Measurements from ENCODE around the gene GYS2.
A peak's percentile ranks its signal among the peaks of the same experiment; 100 is the strongest.

Gene GYS2

DNA sequence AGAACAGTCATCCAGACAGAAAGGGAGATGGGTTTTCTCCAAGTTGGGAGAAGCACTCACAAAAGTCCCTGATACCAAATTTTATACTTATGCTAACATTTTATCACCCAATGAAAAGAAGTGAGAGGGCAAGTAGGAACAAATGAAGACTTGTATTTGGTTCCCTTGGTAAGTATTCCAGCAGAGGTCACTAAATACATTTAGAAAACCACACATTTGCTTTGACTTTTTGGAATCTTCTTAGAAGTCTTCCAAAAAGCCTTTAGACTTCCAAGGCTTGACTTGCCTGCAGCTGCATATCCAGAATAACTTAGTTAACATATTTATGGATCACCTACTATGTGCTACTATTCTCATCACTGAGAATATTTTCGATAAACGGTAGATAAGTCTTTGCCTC is 3.1 kb upstream of the GYS2 start:
- TF ChIP-seq ESRRG (CRISPR knock-in tag; IDR thresholded peaks at IDR 0.05) (no peak), ZNF8 (CRISPR knock-in tag; IDR thresholded peaks at IDR 0.05) (no peak), BACH2 (CRISPR knock-in tag; IDR thresholded peaks at IDR 0.05; ENCODE audit: borderline replicate concordance) (no peak), ZFP30 (CRISPR knock-in tag; IDR thresholded peaks at IDR 0.05) (no peak), ZFP3 (CRISPR knock-in tag; IDR thresholded peaks at IDR 0.05) (no peak), TCF4 (CRISPR knock-in tag; IDR thresholded peaks at IDR 0.05; ENCODE audit: borderline replicate concordance) (no peak), ZC3H10 (CRISPR knock-in tag; IDR thresholded peaks at IDR 0.05) (no peak), GLIS3 (CRISPR knock-in tag; IDR thresholded peaks at IDR 0.05) (no peak), PPARA (CRISPR knock-in tag; IDR thresholded peaks at IDR 0.05; ENCODE audit: borderline replicate concordance) (no peak), OSR1 (CRISPR knock-in tag; IDR thresholded peaks at IDR 0.05) (no peak), TOX (CRISPR knock-in tag; IDR thresholded peaks at IDR 0.05; ENCODE audit: borderline replicate concordance) (no peak), CSDC2 (CRISPR knock-in tag; IDR thresholded peaks at IDR 0.05) (no peak), ARNTL (CRISPR knock-in tag; IDR thresholded peaks at IDR 0.05; ENCODE audit: borderline replicate concordance, low read depth) (no peak), ISL1 (CRISPR knock-in tag; IDR thresholded peaks at IDR 0.05) (no peak), SNAI2 (CRISPR knock-in tag; IDR thresholded peaks at IDR 0.05) (no peak), RARB (CRISPR knock-in tag; IDR thresholded peaks at IDR 0.05) (no peak), ZNF565 (CRISPR knock-in tag; conservative IDR thresholded peaks at IDR 0.05; ENCODE audit: low read depth) (no peak)
- TF ChIP-seq, protein P1, sequence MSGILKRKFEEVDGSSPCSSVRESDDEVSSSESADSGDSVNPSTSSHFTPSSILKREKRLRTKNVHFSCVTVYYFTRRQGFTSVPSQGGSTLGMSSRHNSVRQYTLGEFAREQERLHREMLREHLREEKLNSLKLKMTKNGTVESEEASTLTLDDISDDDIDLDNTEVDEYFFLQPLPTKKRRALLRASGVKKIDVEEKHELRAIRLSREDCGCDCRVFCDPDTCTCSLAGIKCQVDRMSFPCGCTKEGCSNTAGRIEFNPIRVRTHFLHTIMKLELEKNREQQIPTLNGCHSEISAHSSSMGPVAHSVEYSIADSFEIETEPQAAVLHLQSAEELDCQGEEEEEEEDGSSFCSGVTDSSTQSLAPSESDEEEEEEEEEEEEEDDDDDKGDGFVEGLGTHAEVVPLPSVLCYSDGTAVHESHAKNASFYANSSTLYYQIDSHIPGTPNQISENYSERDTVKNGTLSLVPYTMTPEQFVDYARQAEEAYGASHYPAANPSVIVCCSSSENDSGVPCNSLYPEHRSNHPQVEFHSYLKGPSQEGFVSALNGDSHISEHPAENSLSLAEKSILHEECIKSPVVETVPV (CRISPR knock-in tag; IDR thresholded peaks at IDR 0.05) = no peak
- TF ChIP-seq, protein P2, sequence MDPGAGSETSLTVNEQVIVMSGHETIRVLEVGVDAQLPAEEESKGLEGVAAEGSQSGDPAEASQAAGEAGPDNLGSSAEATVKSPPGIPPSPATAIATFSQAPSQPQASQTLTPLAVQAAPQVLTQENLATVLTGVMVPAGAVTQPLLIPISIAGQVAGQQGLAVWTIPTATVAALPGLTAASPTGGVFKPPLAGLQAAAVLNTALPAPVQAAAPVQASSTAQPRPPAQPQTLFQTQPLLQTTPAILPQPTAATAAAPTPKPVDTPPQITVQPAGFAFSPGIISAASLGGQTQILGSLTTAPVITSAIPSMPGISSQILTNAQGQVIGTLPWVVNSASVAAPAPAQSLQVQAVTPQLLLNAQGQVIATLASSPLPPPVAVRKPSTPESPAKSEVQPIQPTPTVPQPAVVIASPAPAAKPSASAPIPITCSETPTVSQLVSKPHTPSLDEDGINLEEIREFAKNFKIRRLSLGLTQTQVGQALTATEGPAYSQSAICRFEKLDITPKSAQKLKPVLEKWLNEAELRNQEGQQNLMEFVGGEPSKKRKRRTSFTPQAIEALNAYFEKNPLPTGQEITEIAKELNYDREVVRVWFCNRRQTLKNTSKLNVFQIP (CRISPR knock-in tag; IDR thresholded peaks at IDR 0.05; ENCODE audit: borderline replicate concordance, low read depth) = no peak
- TF ChIP-seq, protein P3, sequence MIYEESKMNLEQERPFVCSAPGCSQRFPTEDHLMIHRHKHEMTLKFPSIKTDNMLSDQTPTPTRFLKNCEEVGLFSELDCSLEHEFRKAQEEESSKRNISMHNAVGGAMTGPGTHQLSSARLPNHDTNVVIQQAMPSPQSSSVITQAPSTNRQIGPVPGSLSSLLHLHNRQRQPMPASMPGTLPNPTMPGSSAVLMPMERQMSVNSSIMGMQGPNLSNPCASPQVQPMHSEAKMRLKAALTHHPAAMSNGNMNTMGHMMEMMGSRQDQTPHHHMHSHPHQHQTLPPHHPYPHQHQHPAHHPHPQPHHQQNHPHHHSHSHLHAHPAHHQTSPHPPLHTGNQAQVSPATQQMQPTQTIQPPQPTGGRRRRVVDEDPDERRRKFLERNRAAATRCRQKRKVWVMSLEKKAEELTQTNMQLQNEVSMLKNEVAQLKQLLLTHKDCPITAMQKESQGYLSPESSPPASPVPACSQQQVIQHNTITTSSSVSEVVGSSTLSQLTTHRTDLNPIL (CRISPR knock-in tag; IDR thresholded peaks at IDR 0.05; ENCODE audit: low read depth) = no peak
- ATAC-seq = peak; percentile 68

DNA sequence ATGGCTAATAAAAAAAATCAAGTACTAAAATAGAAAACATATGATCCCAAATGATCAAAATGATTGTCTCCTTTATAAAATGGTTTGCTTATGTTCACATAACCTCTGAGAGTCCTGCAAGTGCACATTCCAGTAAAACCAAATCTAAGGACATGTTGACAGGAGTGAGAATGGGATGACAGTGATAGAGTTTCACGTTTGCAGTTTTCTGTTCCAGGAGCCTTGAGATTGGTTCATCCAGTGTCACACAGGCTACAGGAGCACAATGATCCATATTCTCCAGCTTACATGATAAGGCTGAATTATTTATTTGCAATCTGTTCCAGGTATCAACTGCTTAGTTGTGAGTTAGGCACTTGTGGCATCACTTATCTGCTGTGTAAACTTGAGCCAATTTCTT is 1.5 kb upstream of the GYS2 start:
- no peak for ATAC-seq
- no peak for TF ChIP-seq OSR1 (CRISPR knock-in tag; IDR thresholded peaks at IDR 0.05)
- TF ChIP-seq ZFP3 (CRISPR knock-in tag; IDR thresholded peaks at IDR 0.05) = no peak
- no peak for TF ChIP-seq ESRRG (CRISPR knock-in tag; IDR thresholded peaks at IDR 0.05)
- TF ChIP-seq, protein P3 (CRISPR knock-in tag; IDR thresholded peaks at IDR 0.05; ENCODE audit: low read depth) = no peak
- TF ChIP-seq PPARA (CRISPR knock-in tag; IDR thresholded peaks at IDR 0.05; ENCODE audit: borderline replicate concordance) = no peak
- TF ChIP-seq, protein P4, sequence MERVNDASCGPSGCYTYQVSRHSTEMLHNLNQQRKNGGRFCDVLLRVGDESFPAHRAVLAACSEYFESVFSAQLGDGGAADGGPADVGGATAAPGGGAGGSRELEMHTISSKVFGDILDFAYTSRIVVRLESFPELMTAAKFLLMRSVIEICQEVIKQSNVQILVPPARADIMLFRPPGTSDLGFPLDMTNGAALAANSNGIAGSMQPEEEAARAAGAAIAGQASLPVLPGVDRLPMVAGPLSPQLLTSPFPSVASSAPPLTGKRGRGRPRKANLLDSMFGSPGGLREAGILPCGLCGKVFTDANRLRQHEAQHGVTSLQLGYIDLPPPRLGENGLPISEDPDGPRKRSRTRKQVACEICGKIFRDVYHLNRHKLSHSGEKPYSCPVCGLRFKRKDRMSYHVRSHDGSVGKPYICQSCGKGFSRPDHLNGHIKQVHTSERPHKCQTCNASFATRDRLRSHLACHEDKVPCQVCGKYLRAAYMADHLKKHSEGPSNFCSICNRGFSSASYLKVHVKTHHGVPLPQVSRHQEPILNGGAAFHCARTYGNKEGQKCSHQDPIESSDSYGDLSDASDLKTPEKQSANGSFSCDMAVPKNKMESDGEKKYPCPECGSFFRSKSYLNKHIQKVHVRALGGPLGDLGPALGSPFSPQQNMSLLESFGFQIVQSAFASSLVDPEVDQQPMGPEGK (CRISPR knock-in tag; IDR thresholded peaks at IDR 0.05; ENCODE audit: borderline replicate concordance) = no peak
- TF ChIP-seq ZC3H10 (CRISPR knock-in tag; IDR thresholded peaks at IDR 0.05) = no peak
- TF ChIP-seq, protein P5, sequence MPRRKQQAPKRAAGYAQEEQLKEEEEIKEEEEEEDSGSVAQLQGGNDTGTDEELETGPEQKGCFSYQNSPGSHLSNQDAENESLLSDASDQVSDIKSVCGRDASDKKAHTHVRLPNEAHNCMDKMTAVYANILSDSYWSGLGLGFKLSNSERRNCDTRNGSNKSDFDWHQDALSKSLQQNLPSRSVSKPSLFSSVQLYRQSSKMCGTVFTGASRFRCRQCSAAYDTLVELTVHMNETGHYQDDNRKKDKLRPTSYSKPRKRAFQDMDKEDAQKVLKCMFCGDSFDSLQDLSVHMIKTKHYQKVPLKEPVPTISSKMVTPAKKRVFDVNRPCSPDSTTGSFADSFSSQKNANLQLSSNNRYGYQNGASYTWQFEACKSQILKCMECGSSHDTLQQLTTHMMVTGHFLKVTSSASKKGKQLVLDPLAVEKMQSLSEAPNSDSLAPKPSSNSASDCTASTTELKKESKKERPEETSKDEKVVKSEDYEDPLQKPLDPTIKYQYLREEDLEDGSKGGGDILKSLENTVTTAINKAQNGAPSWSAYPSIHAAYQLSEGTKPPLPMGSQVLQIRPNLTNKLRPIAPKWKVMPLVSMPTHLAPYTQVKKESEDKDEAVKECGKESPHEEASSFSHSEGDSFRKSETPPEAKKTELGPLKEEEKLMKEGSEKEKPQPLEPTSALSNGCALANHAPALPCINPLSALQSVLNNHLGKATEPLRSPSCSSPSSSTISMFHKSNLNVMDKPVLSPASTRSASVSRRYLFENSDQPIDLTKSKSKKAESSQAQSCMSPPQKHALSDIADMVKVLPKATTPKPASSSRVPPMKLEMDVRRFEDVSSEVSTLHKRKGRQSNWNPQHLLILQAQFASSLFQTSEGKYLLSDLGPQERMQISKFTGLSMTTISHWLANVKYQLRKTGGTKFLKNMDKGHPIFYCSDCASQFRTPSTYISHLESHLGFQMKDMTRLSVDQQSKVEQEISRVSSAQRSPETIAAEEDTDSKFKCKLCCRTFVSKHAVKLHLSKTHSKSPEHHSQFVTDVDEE (CRISPR knock-in tag; IDR thresholded peaks at IDR 0.05) = no peak
- no peak for TF ChIP-seq SNAI2 (CRISPR knock-in tag; IDR thresholded peaks at IDR 0.05)
- no peak for TF ChIP-seq RARB (CRISPR knock-in tag; IDR thresholded peaks at IDR 0.05)
- TF ChIP-seq ZNF565 (CRISPR knock-in tag; conservative IDR thresholded peaks at IDR 0.05; ENCODE audit: low read depth) = no peak
- TF ChIP-seq TOX (CRISPR knock-in tag; IDR thresholded peaks at IDR 0.05; ENCODE audit: borderline replicate concordance) = no peak

Measured in SK-N-SH treated with all-trans-retinoic acid at 6 μM for 48 hours (cell line).